Right lobe of liver (tissue), 6 donors: ENCODE results near the gene ATOSA. TPM values are rescaled to one million over a fixed set of nuclear protein-coding genes. Genes with fewer than 3 reads are reported as not detected.

Experiments used
- ATAC-seq, 4 donors: fragments of 200-7000 bp; cut with Tn5 transposase; one replicate each; pipeline ENCODE4 v1.9.1; 2020; ENCODE audit warnings: mild to moderate bottlenecking in 4 of 4, moderate library complexity in 4 of 4
- DNase-seq, 3 donors: peaks; one replicate each; pipeline ENCODE4 v3.0.0-alpha.2; 2020
- H3K27ac ChIP-seq, 3 donors: fragments of 200-600 bp; one replicate each; pipeline ENCODE4 v1.8.0; 2022
- H3K27me3 ChIP-seq, 2 donors: fragments of 200-600 bp; one replicate each; pipeline ENCODE4 v1.8.0; 2022
- H3K36me3 ChIP-seq, 4 donors: fragments of 200-600 bp; sonication (generic) in 1 of 4; one replicate each; pipeline versions ENCODE4 v1.5.1 to v1.8.0; 2017 to 2022; ENCODE audit warnings: control low read depth in 1 of 4
- H3K4me1 ChIP-seq, 4 donors: fragments of 200-600 bp; sonication (generic) in 1 of 4; one replicate each; pipeline versions ENCODE4 v1.5.1 to v1.8.0; 2017 to 2022; ENCODE audit warnings: control low read depth in 1 of 4
- H3K4me3 ChIP-seq, 3 donors: fragments of 200-600 bp; one replicate each; pipeline ENCODE4 v1.8.0; 2022
- H3K9me3 ChIP-seq, 4 donors: fragments of 200-600 bp; sonication (generic) in 1 of 4; one replicate each; pipeline versions ENCODE4 v1.5.1 to v1.8.0; 2017 to 2022; ENCODE audit warnings: control low read depth in 1 of 4
- CTCF ChIP-seq, 4 donors: fragments of 200-600 bp in 3 of 4; fragments of 450-650 bp in 1 of 4; IDR thresholded peaks; one replicate each; pipeline versions ENCODE4 v1.5.1 to v1.8.0; 2016 to 2022; ENCODE audit warnings: antibody characterized with exemption in 4 of 4, mild to moderate bottlenecking in 2 of 4
- POLR2A ChIP-seq: fragments of 450-650 bp; IDR thresholded peaks from one replicate; pipeline ENCODE4 v1.6.1; 2017; ENCODE audit warnings: antibody characterized with exemption, mild to moderate bottlenecking
- WGBS: methylation state at CpG from one replicate; pipeline ENCODE4 v1.1.6; 2018; ENCODE audit warnings: low coverage, low lambda C conversion rate; ENCODE audit not compliant: insufficient coverage; ENCODE audit errors: missing lambda C conversion rate; 5-methylcytosine and 5-hydroxymethylcytosine counted together
- intact Hi-C, 2 donors: fragments of 100-400 bp; cut with DNase I; formaldehyde crosslinking; loops; one replicate each; pipeline versions ENCODE4 v1.11.2 to v1.14.1; 2022
- total RNA-seq, 6 experiments: library from RNA; depleted of rRNA in 2 of 6; stranded (reverse); fragments of >200 nt in 2 of 6; fragmentation: NEBNext Ultra II Directional in 3 of 6; extraction: Animal tissue kit (Norgen Biotek cat#: 25700) in 3 of 6; gene quantifications; one replicate each; pipeline versions ENCODE4 v1.1.0 to v1.2.4, GENCODE V29; 2016 to 2023
- donor health status: DM: no; HTN: yes; CAD: no.
- donor health status: DM: no; HTN: no; CAD: no.
- donor health status: DM: no; HTN: no; CAD: no.
- donor health status: DM: no; HTN: yes; CAD: no.
- donor health status: DM: no; HTN: yes; CAD: no.

Gene ATOSA
- total RNA-seq, 6 experiments from 2014 or later, result 18.9 to 52.9 (median 35.4) TPM

GRCh38 chr15:52663536-52664294 lies 15.5 kb downstream of the ATOSA start:
- Histone ChIP-seq H3K4me3 (no peak overlapping the region), H3K9me3 (no peaks in the 10 kb centered on the region), H3K27me3 (no peaks in the 10 kb centered on the region), H3K36me3 (peaks cover 0 to 31% (median 8%) of the 10 kb centered on the region in 4 donors), H3K4me1 (peaks cover 0 to 24% (median 11%) of the 10 kb centered on the region in 4 donors), H3K27ac (no peak overlapping the region)
- intact Hi-C loops, result no loop called here
- no peak for DNase-seq
- 64% methylated on average over 3 of the region's 3 CpGs for WGBS
- TF ChIP-seq POLR2A (no peak), CTCF (IDR thresholded peaks at IDR 0.05) (no peak)
- ATAC-seq, result peak; percentile 76 to 88 (median 78)

DNA sequence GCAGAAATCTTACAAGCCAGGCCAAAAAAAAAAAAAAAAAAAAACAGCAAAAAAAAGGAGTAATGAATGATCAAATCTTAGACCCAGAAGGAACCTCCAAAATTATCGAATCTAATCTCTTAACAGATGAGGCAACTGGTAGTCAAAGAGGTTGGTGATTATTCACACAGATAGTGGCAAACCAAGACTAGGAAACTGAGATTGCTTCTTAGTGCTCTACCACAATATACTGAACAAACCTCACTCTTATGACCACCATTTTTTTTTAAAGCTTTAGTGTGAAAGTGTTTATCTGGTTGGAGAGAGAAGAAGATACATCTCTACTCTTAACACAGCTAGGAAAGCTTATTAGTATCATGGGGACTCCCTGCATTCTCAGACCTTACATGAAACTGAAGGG lies 17.3 kb downstream of the ATOSA start:
- H3K4me1 ChIP-seq, result peaks cover 0 to 36% (median 18%) of the 10 kb centered on the region in 4 donors
- no peak overlapping the region for H3K4me3 ChIP-seq
- 89% methylated on average over 1 of the region's 1 CpG for WGBS
- no peak for ATAC-seq
- TF ChIP-seq POLR2A, result no peak
- TF ChIP-seq CTCF (IDR thresholded peaks at IDR 0.05), result no peak
- H3K27ac ChIP-seq, result no peak overlapping the region
- peaks cover 0 to 18% (median 2%) of the 10 kb centered on the region in 4 donors for H3K36me3 ChIP-seq
- no peaks in the 10 kb centered on the region for H3K27me3 ChIP-seq
- no peak for DNase-seq
- H3K9me3 ChIP-seq, result no peaks in the 10 kb centered on the region
- intact Hi-C loops, result no loop called here

GRCh38 chr15:52660192-52660591 lies 19.0 kb downstream of the ATOSA start:
- TF ChIP-seq CTCF (IDR thresholded peaks at IDR 0.05), result no peak
- no peak for TF ChIP-seq POLR2A
- intact Hi-C loops, result no loop called here
- Histone ChIP-seq H3K27ac (no peak overlapping the region), H3K27me3 (no peaks in the 10 kb centered on the region), H3K36me3 (peaks cover 0 to 8% (median 2%) of the 10 kb centered on the region in 4 donors), H3K4me1 (peaks cover 0 to 53% (median 19%) of the 10 kb centered on the region in 4 donors), H3K4me3 (no peak overlapping the region), H3K9me3 (no peaks in the 10 kb centered on the region)
- ATAC-seq, result no peak
- 96% methylated on average over 3 of the region's 3 CpGs for WGBS
- no peak for DNase-seq

- no peak overlapping the region for H3K4me3 ChIP-seq
- 71% methylated on average over 1 of the region's 1 CpG for WGBS
- H3K4me1 ChIP-seq, result peaks cover 0 to 60% (median 14%) of the 10 kb centered on the region in 4 donors
- intact Hi-C loops, result no loop called here
- H3K27ac ChIP-seq, result no peak overlapping the region
- ATAC-seq (peak in 3 of 4 donors; percentile 10 to 53 (median 12)), DNase-seq (no peak)
- H3K9me3 ChIP-seq, result no peaks in the 10 kb centered on the region
- peaks cover 0 to 5% (median 3%) of the 10 kb centered on the region in 4 donors for H3K36me3 ChIP-seq
- H3K27me3 ChIP-seq, result no peaks in the 10 kb centered on the region
- TF ChIP-seq CTCF (IDR thresholded peaks at IDR 0.05), result no peak
- TF ChIP-seq POLR2A, result no peak
These were observed 20.2 kb downstream of the ATOSA start for GRCh38 chr15:52658955-52659354.
